Measurements from ENCODE around the gene TCP11L2.
A peak's percentile ranks its signal among the peaks of the same experiment; 100 is the strongest.

TCP11L2 gene

GRCh38 chr12:106288494-106289195 lies 13.9 kb upstream of the TCP11L2 start:
- peak in 2 of 3 donors; percentile 28 to 35 for DNase-seq
- ChIA-PET CTCF (no interaction called here), POLR2A (no interaction called here)
- Histone ChIP-seq H3K36me3 (ENCODE audit: control insufficient read depth in 4 of 4, insufficient read depth in 4 of 4, low read length in 3 of 4) (no peaks in the 10 kb centered on the region), H3K27me3 (replicated peaks in 2 of 5; ENCODE audit: control insufficient read depth in 4 of 5, insufficient read depth in 5 of 5, low read length in 4 of 5) (peaks cover 0 to 2% (median 0%) of the 10 kb centered on the region in 5 experiments), H3K4me1 (ENCODE audit: control extremely low read depth in 1 of 4, control insufficient read depth in 4 of 4, insufficient read depth in 4 of 4, low read length in 3 of 4) (peaks cover 0 to 7% (median 1%) of the 10 kb centered on the region in 4 experiments), H3K4me3 (ENCODE audit: control insufficient read depth in 1 of 7, extremely low read depth in 1 of 7, insufficient read depth in 4 of 7, low read depth in 2 of 7, low read length in 6 of 7) (no peak overlapping the region), H3K9me3 (ENCODE audit: control extremely low read depth in 1 of 5, control insufficient read depth in 4 of 5, insufficient read depth in 2 of 5, low read depth in 1 of 5, low read length in 4 of 5) (no peaks in the 10 kb centered on the region), H3K27ac (ENCODE audit: insufficient read depth in 1 of 2, low read depth in 1 of 2, low read length in 2 of 2, poor library complexity in 1 of 2, severe bottlenecking in 2 of 2) (no peak overlapping the region)
- WGBS (ENCODE audit: insufficient coverage): 94% methylated on average over 6 of the region's 9 CpGs

GRCh38 chr12:106289196-106289681 lies 13.3 kb upstream of the TCP11L2 start:
- peaks cover 0 to 7% (median 1%) of the 10 kb centered on the region in 4 experiments for H3K4me1 ChIP-seq (ENCODE audit: control extremely low read depth in 1 of 4, control insufficient read depth in 4 of 4, insufficient read depth in 4 of 4, low read length in 3 of 4)
- no peaks in the 10 kb centered on the region for H3K36me3 ChIP-seq (ENCODE audit: control insufficient read depth in 4 of 4, insufficient read depth in 4 of 4, low read length in 3 of 4)
- POLR2A ChIA-PET: no interaction called here
- H3K4me3 ChIP-seq (ENCODE audit: control insufficient read depth in 1 of 7, extremely low read depth in 1 of 7, insufficient read depth in 4 of 7, low read depth in 2 of 7, low read length in 6 of 7): no peak overlapping the region
- CTCF ChIA-PET: no interaction called here
- no peak for DNase-seq
- H3K9me3 ChIP-seq (ENCODE audit: control extremely low read depth in 1 of 5, control insufficient read depth in 4 of 5, insufficient read depth in 2 of 5, low read depth in 1 of 5, low read length in 4 of 5): no peaks in the 10 kb centered on the region
- peaks cover 0 to 2% (median 0%) of the 10 kb centered on the region in 5 experiments for H3K27me3 ChIP-seq (replicated peaks in 2 of 5; ENCODE audit: control insufficient read depth in 4 of 5, insufficient read depth in 5 of 5, low read length in 4 of 5)
- WGBS (ENCODE audit: insufficient coverage): no CpG with 5 or more reads among the region's 1 CpG
- no peak overlapping the region for H3K27ac ChIP-seq (ENCODE audit: insufficient read depth in 1 of 2, low read depth in 1 of 2, low read length in 2 of 2, poor library complexity in 1 of 2, severe bottlenecking in 2 of 2)

- WGBS (ENCODE audit: insufficient coverage): 100% methylated on average over 1 of the region's 2 CpGs
- POLR2A ChIA-PET: no interaction called here
- H3K36me3 ChIP-seq (ENCODE audit: control insufficient read depth in 4 of 4, insufficient read depth in 4 of 4, low read length in 3 of 4): no peaks in the 10 kb centered on the region
- H3K27ac ChIP-seq (ENCODE audit: insufficient read depth in 1 of 2, low read depth in 1 of 2, low read length in 2 of 2, poor library complexity in 1 of 2, severe bottlenecking in 2 of 2): no peak overlapping the region
- H3K4me1 ChIP-seq (ENCODE audit: control extremely low read depth in 1 of 4, control insufficient read depth in 4 of 4, insufficient read depth in 4 of 4, low read length in 3 of 4): no peaks in the 10 kb centered on the region
- no peak for DNase-seq
- no peaks in the 10 kb centered on the region for H3K27me3 ChIP-seq (replicated peaks in 2 of 5; ENCODE audit: control insufficient read depth in 4 of 5, insufficient read depth in 5 of 5, low read length in 4 of 5)
- no peaks in the 10 kb centered on the region for H3K9me3 ChIP-seq (ENCODE audit: control extremely low read depth in 1 of 5, control insufficient read depth in 4 of 5, insufficient read depth in 2 of 5, low read depth in 1 of 5, low read length in 4 of 5)
- CTCF ChIA-PET: interaction anchor here (1.1 kb wide), 1 partner anchor 869 kb away, joined by 3 read pairs; no protein-coding TSS in a partner anchor
- no peak overlapping the region for H3K4me3 ChIP-seq (ENCODE audit: control insufficient read depth in 1 of 7, extremely low read depth in 1 of 7, insufficient read depth in 4 of 7, low read depth in 2 of 7, low read length in 6 of 7)
Measured at GRCh38 chr12:106290666-106291065, 11.9 kb upstream of the TCP11L2 start.

- DNase-seq: no peak
- Histone ChIP-seq H3K4me1 (ENCODE audit: control extremely low read depth in 1 of 4, control insufficient read depth in 4 of 4, insufficient read depth in 4 of 4, low read length in 3 of 4) (no peaks in the 10 kb centered on the region), H3K36me3 (ENCODE audit: control insufficient read depth in 4 of 4, insufficient read depth in 4 of 4, low read length in 3 of 4) (no peaks in the 10 kb centered on the region), H3K4me3 (ENCODE audit: control insufficient read depth in 1 of 7, extremely low read depth in 1 of 7, insufficient read depth in 4 of 7, low read depth in 2 of 7, low read length in 6 of 7) (no peak overlapping the region), H3K27ac (ENCODE audit: insufficient read depth in 1 of 2, low read depth in 1 of 2, low read length in 2 of 2, poor library complexity in 1 of 2, severe bottlenecking in 2 of 2) (no peak overlapping the region), H3K27me3 (replicated peaks in 2 of 5; ENCODE audit: control insufficient read depth in 4 of 5, insufficient read depth in 5 of 5, low read length in 4 of 5) (no peaks in the 10 kb centered on the region), H3K9me3 (ENCODE audit: control extremely low read depth in 1 of 5, control insufficient read depth in 4 of 5, insufficient read depth in 2 of 5, low read depth in 1 of 5, low read length in 4 of 5) (no peaks in the 10 kb centered on the region)
- ChIA-PET CTCF (interaction anchor here (1.1 kb wide), 1 partner anchor 9 kb away, joined by 3 read pairs; no protein-coding TSS in a partner anchor), POLR2A (no interaction called here)
- 97% methylated on average over 4 of the region's 5 CpGs for WGBS (ENCODE audit: insufficient coverage)
Measured at GRCh38 chr12:106291342-106291741, 11.2 kb upstream of the TCP11L2 start.

GRCh38 chr12:106292339-106292738 lies 10.2 kb upstream of the TCP11L2 start:
- no peak overlapping the region for H3K27ac ChIP-seq (ENCODE audit: insufficient read depth in 1 of 2, low read depth in 1 of 2, low read length in 2 of 2, poor library complexity in 1 of 2, severe bottlenecking in 2 of 2)
- no peak for DNase-seq
- no peak overlapping the region for H3K4me3 ChIP-seq (ENCODE audit: control insufficient read depth in 1 of 7, extremely low read depth in 1 of 7, insufficient read depth in 4 of 7, low read depth in 2 of 7, low read length in 6 of 7)
- no peaks in the 10 kb centered on the region for H3K36me3 ChIP-seq (ENCODE audit: control insufficient read depth in 4 of 4, insufficient read depth in 4 of 4, low read length in 3 of 4)
- 94% methylated on average over 3 of the region's 5 CpGs for WGBS (ENCODE audit: insufficient coverage)
- H3K4me1 ChIP-seq (ENCODE audit: control extremely low read depth in 1 of 4, control insufficient read depth in 4 of 4, insufficient read depth in 4 of 4, low read length in 3 of 4): no peaks in the 10 kb centered on the region
- ChIA-PET POLR2A (no interaction called here), CTCF (interaction anchor here (1.1 to 3.1 kb wide), 3 partner anchors 9 to 10 kb away, joined by 3 to 19 read pairs (median 5); partner anchors contain the start of gene TCP11L2)
- H3K9me3 ChIP-seq (ENCODE audit: control extremely low read depth in 1 of 5, control insufficient read depth in 4 of 5, insufficient read depth in 2 of 5, low read depth in 1 of 5, low read length in 4 of 5): no peaks in the 10 kb centered on the region
- H3K27me3 ChIP-seq (replicated peaks in 2 of 5; ENCODE audit: control insufficient read depth in 4 of 5, insufficient read depth in 5 of 5, low read length in 4 of 5): no peaks in the 10 kb centered on the region

- Histone ChIP-seq H3K9me3 (ENCODE audit: control extremely low read depth in 1 of 5, control insufficient read depth in 4 of 5, insufficient read depth in 2 of 5, low read depth in 1 of 5, low read length in 4 of 5) (no peaks in the 10 kb centered on the region), H3K27me3 (replicated peaks in 2 of 5; ENCODE audit: control insufficient read depth in 4 of 5, insufficient read depth in 5 of 5, low read length in 4 of 5) (no peaks in the 10 kb centered on the region), H3K27ac (ENCODE audit: insufficient read depth in 1 of 2, low read depth in 1 of 2, low read length in 2 of 2, poor library complexity in 1 of 2, severe bottlenecking in 2 of 2) (no peak overlapping the region), H3K4me3 (ENCODE audit: control insufficient read depth in 1 of 7, extremely low read depth in 1 of 7, insufficient read depth in 4 of 7, low read depth in 2 of 7, low read length in 6 of 7) (no peak overlapping the region), H3K36me3 (ENCODE audit: control insufficient read depth in 4 of 4, insufficient read depth in 4 of 4, low read length in 3 of 4) (no peaks in the 10 kb centered on the region), H3K4me1 (ENCODE audit: control extremely low read depth in 1 of 4, control insufficient read depth in 4 of 4, insufficient read depth in 4 of 4, low read length in 3 of 4) (peaks cover 3 to 9% (median 5%) of the 10 kb centered on the region in 4 experiments)
- ChIA-PET CTCF (interaction anchor here (2.6 to 3.0 kb wide), 2 partner anchors 14 to 48 kb away, joined by 7 to 9 read pairs; no protein-coding TSS in a partner anchor), POLR2A (interaction anchor here (0.5 to 0.8 kb wide), 3 partner anchors 16 to 64 kb away, joined by 3 to 11 read pairs (median 6); no protein-coding TSS in a partner anchor)
- no peak for DNase-seq
- 100% methylated on average over 2 of the region's 8 CpGs for WGBS (ENCODE audit: insufficient coverage)
Measured at GRCh38 chr12:106296179-106296877, 6.2 kb upstream of the TCP11L2 start.

DNA sequence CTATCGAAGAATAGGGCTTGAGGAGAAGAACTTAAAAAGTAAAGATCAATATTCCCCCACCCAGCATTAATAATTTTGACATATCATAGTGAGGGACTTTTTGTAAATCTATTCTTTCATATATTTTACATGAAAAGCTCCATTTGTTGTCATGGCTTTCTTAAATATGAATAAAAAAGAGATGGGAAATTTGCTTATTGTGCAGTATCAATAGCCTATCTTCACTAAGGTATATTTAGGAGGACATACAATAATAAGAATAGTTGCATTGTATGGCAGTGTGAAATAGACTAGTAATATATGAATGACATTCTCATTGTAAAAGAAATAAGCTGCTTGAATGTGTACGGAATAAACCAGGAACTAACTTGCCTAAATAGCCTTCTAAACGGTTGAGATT lies 5.5 kb upstream of the TCP11L2 start:
- ChIA-PET POLR2A (interaction anchor here (0.6 kb wide), 2 partner anchors 65 to 513 kb away, joined by 4 to 11 read pairs; no protein-coding TSS in a partner anchor), CTCF (interaction anchor here (1.1 to 3.0 kb wide), 3 partner anchors 14 to 73 kb away, joined by 3 to 9 read pairs (median 7); no protein-coding TSS in a partner anchor)
- H3K36me3 ChIP-seq (ENCODE audit: control insufficient read depth in 4 of 4, insufficient read depth in 4 of 4, low read length in 3 of 4): no peaks in the 10 kb centered on the region
- H3K4me3 ChIP-seq (ENCODE audit: control insufficient read depth in 1 of 7, extremely low read depth in 1 of 7, insufficient read depth in 4 of 7, low read depth in 2 of 7, low read length in 6 of 7): no peak overlapping the region
- no peaks in the 10 kb centered on the region for H3K27me3 ChIP-seq (replicated peaks in 2 of 5; ENCODE audit: control insufficient read depth in 4 of 5, insufficient read depth in 5 of 5, low read length in 4 of 5)
- H3K4me1 ChIP-seq (ENCODE audit: control extremely low read depth in 1 of 4, control insufficient read depth in 4 of 4, insufficient read depth in 4 of 4, low read length in 3 of 4): peaks cover 6 to 16% (median 12%) of the 10 kb centered on the region in 4 experiments
- DNase-seq: no peak
- H3K27ac ChIP-seq (ENCODE audit: insufficient read depth in 1 of 2, low read depth in 1 of 2, low read length in 2 of 2, poor library complexity in 1 of 2, severe bottlenecking in 2 of 2): no peak overlapping the region
- H3K9me3 ChIP-seq (ENCODE audit: control extremely low read depth in 1 of 5, control insufficient read depth in 4 of 5, insufficient read depth in 2 of 5, low read depth in 1 of 5, low read length in 4 of 5): no peaks in the 10 kb centered on the region
- 82% methylated on average over 2 of the region's 3 CpGs for WGBS (ENCODE audit: insufficient coverage)
